Fibroblast of skin of right quadriceps (primary cell): ENCODE results near the gene TXNDC8.
"Not testable (repeated sequence)": the region's sequence is repeated elsewhere in the genome, so short reads cannot be mapped to it uniquely, and the experiment has no call there.

ENCODE experiments used
- DNase-seq: peaks from one replicate; pipeline ENCODE4 v3.0.0-alpha.2; 2013

The TXNDC8 gene

DNA sequence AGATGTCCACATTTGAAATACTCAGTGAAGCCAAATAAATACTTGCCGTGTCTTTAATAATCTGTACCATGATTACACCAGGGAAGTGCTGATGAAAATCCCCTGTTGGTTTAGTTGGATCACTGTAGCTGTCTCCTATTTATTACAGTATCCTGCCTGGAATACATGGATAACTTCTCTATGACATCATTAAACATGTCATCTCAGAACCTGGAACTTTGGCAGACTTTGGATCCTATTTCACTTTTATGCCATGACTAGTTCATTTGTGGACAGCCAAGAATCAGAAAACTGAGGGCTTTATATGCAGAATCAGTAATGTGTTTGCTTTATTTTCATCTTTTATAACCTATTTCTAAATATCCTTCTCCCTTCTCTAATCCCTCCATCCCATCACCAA lies at the start of gene TXNDC8:
TSS of gene TXNDC8 (minus strand) at position 137 of the 400 bp plus-strand sequence.
- peak; percentile 79 for DNase-seq

DNA sequence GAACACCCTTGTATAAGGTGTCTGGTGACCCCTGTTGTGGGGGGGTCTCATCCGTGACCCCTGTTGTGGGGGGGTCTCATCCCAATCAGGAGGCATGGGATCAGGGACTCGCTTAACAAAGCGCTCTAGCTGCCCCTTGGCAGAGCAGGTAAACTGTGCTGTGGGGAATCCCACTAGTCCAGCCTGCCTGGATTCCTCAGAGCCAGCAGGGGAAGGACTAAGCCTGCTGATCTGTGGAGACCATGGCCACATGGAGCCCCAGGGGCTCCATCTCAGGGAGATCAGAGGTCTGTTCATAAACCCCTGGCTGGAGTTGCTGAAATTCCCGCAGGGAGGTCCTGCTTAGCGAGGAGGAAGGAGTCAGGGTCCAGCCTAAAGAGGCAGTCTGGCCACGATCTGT lies 45.8 kb upstream of the TXNDC8 start:
- DNase-seq = no peak

DNA sequence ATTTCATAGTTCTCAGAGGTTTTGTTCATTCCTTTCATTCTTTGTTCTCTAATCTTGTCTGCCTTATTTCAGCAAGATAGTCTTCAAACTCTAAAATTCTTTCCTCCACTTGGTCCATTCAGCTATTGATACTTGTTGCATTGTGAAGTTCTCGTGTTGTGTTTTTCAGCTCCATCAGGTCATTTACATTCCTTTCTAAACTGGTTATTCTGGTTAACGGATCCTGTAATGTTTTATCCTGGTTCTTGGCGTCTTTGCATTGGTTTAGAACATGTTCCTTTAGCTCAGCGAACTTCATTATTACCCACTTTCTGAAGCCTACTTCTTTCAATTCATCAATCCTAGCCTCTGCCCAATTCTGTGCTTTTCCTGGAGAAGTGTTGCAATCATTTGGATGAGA lies 45.1 kb upstream of the TXNDC8 start:
- no peak for DNase-seq

- DNase-seq = no peak
These were observed 33.8 kb upstream of the TXNDC8 start for GRCh38 chr9:110371411-110372007.

- peak; percentile 81 for DNase-seq
These were observed 32.7 kb upstream of the TXNDC8 start for GRCh38 chr9:110370315-110370714.

DNA sequence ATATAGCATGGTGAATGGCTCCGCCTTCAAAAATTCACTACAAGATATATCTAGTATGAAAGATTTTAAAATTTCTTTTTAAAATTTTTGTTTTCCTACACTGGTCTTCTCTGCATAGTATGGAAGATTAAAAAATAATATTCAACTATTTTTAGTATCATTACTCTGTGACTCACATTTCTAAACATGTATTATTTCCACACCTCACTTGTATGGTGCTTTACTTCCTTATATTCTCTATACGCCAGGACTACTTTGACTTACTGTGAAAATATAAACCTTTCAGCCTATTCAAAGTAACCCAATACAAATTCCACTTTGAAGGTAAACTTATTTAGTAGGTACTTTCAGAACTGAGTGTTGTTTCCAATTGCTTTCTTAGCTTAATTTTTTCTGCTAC lies 26.8 kb upstream of the TXNDC8 start:
- DNase-seq = no peak

DNA sequence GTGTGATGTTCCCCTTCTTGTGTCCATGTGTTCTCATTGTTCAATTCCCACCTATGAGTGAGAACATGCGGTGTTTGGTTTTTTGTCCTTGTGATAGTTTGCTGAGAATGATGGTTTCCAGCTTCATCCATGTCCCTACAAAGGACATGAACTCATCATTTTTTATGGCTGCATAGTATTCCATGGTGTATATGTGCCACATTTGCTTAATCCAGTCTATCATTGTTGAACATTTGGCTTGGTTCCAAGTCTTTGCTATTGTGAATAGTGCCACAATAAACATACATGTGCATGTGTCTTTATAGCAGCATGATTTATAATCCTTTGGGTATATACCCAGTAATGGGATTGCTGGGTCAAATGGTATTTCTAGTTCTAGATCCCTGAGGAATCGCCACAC lies 21.3 kb upstream of the TXNDC8 start:
- DNase-seq = not testable (repeated sequence)

DNA sequence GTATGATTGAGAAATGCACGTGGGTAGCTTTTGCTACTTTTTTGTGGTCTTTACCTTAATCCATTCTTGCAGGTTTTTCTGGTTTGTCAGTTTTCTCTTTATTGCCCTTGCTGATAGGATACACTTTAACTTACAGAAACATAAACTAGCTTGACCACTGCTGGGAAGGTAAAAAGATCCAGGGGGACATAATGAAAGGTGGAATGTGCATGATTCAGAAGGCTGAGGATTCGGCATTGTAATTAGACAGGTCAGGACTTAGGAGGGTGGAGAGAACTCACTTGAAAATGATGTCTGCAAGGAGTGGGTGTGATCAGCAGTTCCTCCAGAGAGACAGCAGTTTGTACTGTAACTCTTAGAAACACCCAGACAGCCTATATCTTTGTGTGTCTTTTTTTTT lies 19.8 kb upstream of the TXNDC8 start:
- DNase-seq = no peak

GRCh38 chr9:110356639-110357395 lies 19.2 kb upstream of the TXNDC8 start:
- no peak for DNase-seq

GRCh38 chr9:110355911-110356310 lies 18.2 kb upstream of the TXNDC8 start:
- DNase-seq = no peak

DNA sequence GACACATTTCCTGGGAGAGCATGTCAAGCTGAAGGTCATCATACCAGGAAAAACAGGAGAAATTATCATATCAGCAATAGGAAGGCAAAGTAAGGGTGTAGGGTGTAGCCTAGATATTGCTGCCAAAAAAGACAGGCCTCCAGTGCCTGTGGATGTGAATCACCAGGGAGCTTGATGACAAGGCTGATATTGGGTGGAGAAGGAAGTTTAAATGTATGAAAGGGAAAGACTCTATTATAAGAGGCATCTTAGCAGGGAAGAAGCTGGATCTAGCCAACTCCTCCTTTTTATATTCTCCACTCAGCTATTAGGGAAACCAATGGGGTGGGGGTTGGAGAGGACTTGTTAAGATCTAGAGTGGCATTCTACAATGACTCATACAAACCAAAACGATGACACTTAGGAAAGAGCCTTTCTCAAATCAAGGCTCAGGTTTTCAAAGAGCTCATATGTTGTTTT lies 13.4 kb upstream of the TXNDC8 start:
- DNase-seq = peak; percentile 94

DNA sequence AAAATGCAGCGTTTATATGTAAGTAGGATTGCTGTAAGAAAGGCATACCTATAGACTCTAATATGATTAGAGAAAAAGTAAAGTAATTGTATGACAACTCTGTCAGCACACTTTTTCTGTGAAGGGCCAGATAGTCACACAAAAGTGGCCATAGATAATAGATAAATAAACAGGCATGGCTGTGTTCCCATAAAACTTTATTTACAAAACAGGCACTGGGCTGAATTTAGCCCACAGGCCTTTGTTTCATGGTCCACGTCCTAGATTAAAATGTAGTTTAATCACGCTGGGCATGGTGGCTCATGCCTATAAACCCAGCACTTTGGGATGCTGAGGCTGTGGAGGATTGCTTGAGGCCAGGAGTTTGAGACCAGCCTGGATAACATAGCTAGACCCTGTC lies 8.7 kb upstream of the TXNDC8 start:
- no peak for DNase-seq

DNA sequence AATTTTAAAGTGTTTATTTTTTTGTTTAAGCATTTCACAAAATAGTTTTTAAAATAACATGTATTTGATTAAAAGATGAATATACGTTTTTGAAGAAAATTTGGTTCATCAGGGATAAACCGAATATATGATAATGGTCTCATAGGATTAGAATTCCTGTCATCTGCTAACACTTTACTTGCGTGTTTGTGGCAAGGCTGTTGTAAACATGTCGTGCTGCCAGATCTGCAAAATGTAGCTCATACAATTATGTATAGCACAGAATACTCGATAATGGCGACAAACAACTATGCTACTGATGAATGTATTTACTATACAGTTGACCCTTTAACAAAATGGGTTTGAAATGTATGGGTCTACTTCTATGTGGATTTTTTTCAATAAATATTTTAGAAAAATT lies 7.2 kb upstream of the TXNDC8 start:
- peak; percentile 61 for DNase-seq

GRCh38 chr9:110343551-110343950 lies 5.9 kb upstream of the TXNDC8 start:
- no peak for DNase-seq

- DNase-seq = peak; percentile 28
These were observed 2.6 kb upstream of the TXNDC8 start for GRCh38 chr9:110340306-110340705.

- DNase-seq = peak; percentile 53
These were observed 480 bp upstream of the TXNDC8 start for GRCh38 chr9:110338143-110338542.

DNA sequence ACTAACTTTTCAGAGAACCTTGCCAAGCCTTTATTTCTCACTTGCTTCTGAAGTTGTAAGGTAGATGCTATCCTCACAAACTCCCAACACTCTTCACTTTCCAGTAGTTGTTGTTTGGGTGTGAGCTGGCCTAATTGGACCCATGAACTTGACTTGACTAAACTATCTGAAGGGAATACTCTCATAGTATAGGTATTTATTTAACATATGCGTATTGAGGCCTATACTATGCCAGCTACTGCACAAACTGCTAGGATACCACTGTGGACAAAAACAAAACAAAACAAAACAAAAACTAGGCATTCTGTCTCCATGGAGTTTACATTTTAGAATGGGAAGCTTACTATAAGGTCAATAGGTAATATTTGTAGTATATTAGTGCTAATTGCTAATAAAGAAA lies 1.3 kb downstream of the TXNDC8 start:
- DNase-seq = no peak

DNA sequence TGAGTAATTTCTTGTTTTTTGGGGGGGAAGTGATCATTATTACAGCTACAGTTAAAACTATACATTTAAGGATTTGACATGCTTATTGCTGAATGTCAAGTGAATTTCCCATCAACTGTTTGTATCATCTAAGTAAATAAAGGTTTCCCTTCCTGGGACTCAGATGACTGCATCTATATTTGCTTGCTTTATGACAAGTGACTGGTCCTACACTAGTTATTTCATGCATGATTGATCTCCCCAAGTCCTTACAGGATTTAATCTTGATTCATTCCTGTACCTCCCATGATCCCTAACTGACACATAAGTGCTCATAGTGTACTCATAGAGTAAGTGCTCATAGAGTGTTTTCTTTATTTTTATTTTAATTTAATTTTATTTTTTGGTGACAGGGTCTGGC lies 2.8 kb downstream of the TXNDC8 start:
- no peak for DNase-seq

DNA sequence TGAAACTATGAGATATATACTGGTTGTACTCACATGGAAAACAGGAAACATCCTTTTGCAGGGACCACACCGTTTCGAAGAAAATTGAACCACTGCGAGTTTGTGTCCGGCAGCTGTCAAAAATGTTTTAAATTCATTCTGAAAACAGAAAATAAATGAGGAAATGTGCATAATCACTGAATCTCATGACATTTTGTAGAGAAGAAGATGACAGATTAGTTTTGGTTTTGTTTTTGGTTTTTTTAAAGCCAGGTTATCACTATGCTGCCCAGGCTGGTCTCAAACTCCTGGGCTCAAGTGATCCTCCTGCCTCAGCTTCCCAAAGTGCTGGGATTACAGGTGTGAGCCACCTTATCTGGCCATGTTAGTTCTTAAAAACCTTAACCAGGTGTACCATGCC lies 3.5 kb downstream of the TXNDC8 start:
- no peak for DNase-seq

GRCh38 chr9:110332766-110333165 lies 4.9 kb downstream of the TXNDC8 start:
- no peak for DNase-seq

DNA sequence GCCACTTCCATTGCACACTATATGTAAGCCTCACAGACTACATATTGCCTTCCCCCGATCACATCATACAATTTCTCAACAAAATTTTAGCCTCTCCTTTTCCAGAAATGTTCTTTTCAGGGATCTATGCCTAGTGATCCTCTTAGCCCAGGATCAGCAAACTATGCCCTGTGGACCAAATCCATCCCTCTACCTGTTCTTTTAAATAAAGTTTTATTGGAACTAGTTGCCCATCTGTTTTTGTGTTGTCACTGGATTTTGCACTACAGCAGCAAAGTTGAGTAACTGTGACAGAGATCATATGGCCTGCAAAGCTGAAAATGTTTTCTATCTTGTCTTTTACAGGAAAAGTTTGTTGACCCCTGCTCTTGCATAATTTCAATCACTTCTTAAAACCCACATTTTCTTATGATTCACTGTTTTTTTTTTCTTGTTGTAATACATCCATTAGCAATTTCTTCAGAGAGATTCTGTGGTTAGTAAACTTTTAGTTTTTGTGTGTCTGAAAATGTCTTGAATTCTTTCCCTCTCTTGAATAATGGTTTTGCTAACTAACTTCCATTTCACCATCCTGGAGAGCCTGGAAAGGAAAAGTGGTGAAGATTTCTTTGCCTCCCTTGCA lies 7.1 kb downstream of the TXNDC8 start:
- DNase-seq = peak; percentile 75

DNA sequence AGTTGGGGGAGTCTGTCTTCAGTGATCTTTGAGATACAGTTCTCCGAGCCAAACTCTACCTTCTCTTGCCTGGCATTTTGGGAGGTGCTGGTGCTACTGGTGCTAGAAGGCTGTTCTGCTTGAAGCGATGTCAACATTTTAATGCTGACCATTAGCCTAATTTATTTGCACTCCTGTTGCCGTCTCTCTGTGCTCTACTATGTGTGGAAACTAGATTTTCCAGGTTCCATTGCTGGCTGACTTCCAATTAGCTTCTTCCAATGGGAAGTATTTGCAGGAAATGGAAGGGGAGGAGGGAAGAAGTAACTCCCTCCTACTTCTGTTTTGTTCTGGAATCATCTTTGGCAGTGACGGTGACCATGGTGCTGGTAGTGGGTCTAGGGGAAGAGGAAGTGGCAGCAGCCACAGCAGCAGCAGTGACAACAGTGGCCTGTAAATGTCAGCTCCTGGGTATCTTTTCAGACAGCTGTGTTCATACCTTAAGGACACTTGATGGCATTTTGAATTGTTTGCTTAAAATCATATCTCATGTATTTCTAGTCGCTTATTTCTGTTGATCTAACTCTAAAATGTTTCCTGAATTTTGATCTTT lies 7.9 kb downstream of the TXNDC8 start:
- no peak for DNase-seq

GRCh38 chr9:110328763-110329162 lies 8.9 kb downstream of the TXNDC8 start:
- DNase-seq = no peak

DNA sequence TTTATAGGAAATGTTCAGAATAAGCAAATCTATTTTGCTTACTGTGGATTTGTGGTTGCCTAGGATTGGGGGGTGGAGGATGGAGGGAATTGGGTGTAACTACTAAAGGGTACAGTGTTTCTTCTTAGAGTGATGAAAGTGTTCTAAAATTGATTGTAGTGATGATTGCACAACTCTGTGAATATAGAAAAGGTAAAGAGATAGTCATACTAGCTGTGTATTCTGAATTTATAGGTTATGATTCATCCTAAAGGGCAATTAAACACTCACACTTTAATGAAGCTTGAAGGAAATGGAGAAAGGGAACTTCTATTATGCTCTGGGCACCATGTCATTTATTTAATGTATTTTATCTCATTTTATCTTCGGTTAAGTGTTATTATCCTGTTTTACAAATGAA lies 9.9 kb downstream of the TXNDC8 start:
- no peak for DNase-seq
